Measurements from ENCODE around the gene BICD2.
"Not testable (repeated sequence)": the region's sequence is repeated elsewhere in the genome, so short reads cannot be mapped to it uniquely, and the experiment has no call there.

The BICD2 gene

DNA sequence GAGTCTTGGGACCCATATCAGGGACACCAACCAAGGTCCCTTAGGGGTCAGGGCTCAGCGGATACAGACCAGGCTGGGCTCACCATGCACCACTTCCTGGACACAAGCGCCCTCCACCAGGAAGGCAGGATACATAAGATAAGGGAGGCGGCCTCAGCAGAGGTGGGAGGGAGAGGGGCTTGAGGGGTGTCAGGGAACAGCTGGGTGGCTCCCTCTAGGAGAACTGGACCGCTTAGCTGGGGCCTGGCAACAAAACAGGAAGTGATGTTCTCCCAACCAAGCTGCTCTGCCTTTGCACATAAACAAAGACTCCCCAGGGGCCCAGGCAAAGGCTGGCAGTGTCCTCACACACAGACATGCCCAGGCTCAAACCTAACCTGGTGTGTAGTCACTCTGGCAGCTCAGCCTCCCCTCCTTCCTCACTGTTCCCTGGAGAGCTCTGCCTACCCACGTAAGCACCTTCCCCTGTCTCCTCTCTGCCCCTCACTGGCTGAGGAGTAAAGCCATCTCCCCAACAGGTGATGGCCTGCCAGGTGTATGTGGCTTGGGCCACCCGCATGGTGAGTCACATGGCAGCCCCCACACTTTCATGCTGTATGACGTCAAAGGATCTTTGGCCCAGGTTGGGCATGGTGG lies 5.8 kb upstream of the BICD2 start:
- no peak for DNase-seq (ENCODE audit: low read depth)

DNA sequence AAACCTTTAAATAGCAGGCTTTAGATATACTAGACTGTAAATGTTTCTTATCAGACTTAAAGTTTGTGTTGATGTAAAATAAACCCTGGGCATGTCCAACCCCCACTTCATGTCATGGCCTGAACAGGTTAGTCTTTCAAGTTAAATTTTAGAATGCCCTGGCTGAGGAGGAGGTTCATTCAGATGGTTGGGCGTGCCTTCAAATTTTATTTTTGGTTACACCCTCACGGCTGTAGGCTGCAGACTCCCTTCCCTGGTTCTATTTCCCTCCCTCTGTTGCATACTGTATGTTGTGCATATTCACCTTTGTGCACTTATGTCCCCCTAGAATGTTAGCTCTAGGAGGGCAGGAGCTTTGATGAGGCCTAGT lies 5.3 kb upstream of the BICD2 start:
- DNase-seq (ENCODE audit: low read depth): no peak

DNA sequence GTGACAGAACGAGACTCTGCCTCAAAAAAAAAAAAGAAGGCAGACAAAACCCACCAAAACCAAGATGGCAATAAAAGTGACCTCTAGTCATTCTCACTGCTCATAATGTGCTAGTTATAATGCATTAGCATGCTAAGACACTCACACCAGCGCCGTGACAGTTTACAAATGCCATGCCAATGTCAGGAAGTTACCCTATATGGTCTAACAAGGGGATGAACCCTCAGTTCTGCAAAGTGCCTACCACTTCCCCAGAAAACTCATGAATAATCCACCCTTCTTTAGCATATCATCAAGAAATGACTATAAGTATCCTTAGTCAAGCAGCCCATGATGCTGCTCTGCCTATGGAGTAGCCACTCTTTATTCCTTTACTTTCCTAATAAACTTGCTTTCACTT lies 4.7 kb upstream of the BICD2 start:
- no peak for DNase-seq (ENCODE audit: low read depth)

DNA sequence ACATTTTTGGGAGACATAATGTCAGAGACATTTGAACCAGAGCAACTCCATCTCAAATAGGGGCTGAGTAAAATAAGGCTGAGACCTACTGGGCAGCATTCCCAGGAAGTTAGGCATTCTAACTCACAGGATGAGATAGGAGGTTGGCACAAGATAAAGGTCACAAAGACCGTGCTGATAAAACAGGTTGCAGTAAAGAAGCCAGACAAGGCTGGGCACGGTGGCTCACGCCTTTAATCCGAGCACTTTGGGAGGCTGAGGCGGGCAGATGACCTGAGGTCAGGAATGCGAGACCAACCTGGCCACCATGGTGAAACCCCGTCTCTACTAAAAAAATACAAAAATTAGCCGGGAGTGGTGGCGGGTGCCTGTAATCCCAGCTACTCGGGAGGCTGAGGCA lies 4.2 kb upstream of the BICD2 start:
- not testable (repeated sequence) for DNase-seq (ENCODE audit: low read depth)

DNA sequence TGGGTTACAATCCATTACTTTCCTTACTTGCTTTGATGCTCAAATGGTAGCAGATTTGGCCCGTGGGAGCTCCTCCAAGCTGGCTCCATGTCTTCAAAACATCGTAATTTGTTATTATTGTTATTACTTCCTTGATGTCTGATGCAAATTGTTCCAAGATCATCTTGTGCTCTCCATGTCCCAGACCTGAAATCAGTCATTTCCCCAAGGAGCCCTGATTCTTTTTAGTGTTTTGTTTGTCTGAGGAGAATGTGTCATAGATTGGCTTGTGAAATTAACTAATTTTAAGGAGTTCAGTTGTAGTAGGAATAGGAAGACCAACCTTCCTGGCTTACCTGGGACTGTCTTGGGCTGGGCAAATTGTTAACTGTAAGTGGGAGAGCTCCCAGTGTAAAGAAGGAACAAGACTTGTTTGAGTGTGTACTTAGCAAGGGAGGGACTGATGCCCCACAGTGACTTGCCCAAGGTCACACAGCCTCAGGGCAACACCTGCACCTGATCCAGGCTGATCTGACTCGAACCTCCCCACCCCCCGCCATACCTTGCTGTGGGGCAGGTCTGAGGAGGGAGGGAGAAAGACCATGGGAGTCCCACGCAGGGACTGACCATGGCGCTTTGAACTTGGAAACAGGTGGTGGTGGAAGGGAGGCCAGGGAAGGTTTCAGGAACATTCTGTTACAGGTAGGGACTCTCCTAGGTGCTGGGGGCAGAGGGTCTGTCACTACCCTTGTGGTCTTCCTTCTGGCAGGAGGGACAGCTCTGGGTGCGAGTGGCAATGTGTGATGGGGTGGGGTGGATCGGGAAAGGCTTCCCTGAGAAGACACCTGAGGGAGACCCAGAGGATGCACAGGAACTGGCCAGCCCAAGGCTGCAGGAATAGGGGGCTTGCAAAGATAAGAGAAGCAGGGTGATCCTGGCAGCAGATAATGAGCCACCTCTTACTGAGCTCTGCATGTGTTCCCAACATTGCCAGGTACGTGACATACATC lies 2.7 kb upstream of the BICD2 start:
- no peak for DNase-seq (ENCODE audit: low read depth)

DNA sequence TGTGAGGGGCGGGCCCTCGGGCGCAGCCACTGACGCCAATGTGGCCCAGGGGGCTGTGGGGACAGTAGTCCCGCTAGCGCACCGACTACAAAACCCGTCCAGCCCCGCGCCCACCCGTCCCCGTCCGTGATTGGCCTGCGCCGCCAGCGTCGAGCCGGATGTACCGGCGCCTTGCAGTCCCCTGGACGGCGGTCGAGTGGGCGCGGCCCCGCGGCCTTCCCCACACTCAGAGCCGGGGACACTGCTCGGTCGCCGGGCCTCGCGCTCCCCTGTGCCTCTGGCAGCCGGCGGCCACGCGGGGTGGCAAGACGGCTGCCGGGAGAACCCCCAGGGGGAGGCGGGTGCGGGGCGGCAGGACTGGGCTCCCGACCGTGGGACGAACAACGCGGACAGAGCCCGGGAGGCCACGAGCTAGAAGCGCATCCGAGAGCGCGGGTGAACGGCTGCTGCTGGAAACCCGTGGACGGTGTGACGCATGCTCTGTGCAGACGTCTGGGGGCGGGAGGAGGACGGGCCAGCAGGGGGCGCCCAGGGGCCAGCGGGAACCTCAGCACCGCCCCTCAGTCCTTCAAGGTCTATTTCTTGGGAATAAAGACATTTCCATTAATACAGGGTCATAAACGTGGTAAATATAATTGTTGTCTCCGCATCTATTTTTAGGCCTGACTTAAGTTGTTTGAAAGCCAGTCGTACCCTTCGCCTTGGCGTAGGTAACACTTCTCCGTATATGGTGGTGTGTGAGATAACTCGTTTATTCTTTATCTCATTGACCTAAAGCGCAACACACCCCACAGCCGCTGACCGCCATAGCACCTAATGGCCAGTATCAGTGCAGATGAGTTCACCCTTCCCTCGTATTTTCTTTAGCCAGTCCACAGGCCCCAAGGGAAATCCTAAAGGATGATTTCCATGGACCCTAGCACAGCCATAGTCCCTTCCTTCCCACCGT lies 629 bp upstream of the BICD2 start:
- peak; percentile 96 for DNase-seq (ENCODE audit: low read depth)

DNA sequence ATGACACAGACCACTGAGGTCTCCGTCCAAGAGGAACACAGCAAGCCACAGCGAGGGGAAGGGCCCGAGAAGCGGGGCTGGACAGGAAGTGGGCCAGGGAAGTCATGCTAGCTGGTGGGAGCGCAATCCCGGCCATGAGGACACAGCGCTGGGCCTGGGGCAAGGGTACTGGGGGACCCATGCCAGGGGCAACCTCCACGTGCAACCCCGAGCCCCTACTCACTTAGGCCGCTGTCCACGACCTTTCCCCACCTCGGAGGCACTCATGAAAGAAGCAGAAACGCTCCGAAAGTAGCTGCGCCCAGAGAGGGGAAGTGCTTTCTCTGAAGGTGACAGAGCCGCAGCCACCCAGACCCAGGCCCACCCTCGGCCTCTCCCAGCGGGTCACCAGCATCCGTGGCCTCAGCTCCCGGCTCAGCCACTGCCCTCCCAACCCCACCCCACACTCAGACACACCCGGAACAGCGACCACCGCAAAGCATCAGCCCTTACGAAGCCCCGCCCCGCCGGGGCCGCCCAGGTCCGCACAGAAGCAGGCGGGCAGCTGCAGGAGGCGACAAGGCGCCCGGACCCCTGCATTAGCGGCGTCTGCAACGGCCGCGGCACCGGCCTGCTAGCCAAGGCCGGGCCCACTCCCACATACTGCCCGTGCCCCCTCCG lies 782 bp downstream of the BICD2 start:
- DNase-seq (ENCODE audit: low read depth): peak; percentile 14

DNA sequence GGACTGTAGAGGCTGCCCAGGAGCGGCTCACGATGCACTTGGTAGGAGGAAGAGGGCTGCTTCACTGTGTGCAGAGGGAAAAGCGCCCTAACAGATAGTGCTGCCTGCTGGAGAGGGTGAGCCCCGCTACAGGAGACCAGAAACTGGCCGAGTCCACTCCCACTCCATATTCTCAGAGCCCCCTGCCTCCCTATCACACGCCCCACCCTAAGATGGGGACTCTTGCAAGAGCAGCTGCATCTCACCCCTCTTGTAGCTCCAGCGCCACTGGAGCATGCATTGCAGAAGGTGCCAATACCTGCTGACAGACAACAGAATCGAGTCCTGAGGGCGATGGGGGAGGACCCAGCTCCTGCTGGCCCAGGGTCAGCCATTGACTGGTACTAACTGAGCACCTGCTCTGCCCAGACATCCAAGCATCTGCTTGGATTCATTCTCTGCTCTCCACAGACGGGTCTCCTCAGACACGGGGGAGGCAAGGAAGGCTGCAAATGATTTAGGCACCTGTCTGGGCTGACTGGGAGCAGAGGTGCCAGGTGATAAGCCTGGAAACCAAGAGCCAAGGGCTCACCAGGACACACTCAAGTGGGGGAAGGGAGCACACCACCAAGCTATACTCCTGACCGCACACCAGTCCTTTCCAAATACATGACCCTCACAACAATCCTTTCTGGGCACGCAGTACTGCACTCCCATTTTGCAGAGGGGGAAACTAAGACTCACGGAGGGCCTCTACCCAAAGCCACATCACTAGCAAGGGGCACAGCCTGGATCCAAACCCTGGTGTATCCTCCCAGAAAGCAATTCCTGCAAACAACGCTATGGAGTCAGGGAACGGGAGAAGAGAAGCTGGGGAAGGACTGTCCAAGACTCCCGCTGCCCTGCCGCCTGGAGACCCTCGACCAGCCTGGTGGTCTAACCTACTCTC lies 1.6 kb downstream of the BICD2 start:
- no peak for DNase-seq (ENCODE audit: low read depth)

DNA sequence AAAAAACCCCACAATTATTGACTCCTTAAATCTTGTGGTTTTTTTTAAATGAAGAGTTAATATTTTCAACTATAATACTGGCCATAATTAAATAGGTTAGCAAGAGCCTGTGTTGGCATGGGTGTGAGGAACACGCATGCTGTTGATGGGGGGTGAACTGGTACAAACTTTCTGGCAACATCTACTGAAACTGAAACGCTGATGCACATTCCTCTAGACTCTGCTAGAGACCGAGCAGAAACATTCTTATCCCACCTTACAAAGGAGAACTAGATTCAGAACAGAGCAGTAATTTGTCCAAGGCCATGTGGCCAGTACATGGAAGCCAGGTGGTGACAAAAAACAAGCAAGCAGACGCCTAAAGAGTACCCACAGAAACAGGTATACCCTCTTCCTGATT lies 2.4 kb downstream of the BICD2 start:
- DNase-seq (ENCODE audit: low read depth): no peak

DNA sequence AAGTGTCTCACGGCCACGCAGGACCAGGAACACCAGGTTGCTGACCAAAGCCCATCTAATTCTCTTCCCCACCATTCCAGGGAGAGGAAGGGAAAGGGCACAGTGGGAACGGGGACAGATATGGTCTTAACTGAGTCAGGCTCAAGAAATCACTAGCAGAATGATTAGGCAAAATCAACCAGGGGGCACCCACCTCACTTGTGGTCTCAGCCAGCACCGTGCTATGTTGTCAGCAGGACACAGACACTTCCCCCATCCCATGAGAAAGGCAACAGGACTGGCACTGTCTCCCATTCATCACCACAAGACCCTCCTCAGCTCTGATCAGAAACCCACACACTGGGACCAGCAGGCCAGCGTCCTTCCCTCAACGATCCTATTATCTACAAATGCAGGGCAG lies 2.9 kb downstream of the BICD2 start:
- no peak for DNase-seq (ENCODE audit: low read depth)

DNA sequence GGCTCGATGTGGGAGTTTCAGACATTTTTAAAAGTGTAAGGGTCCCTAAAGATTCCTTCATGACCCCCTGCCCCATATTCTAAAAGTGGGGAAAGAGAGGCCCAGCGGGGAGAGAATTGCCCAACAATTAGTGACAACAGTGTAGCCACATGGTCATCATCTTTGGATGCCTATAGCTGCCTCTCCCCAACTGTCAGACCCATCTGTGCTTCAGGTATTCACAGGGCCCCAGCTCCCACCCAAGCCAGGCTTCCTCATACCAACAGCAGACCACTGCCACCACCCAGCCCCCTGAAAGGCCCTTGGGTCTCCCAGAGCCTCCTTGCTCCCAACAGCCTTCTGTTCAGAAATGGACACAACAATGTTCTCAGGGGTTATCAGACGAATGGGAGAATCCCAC lies 4.1 kb downstream of the BICD2 start:
- DNase-seq (ENCODE audit: low read depth): no peak

DNA sequence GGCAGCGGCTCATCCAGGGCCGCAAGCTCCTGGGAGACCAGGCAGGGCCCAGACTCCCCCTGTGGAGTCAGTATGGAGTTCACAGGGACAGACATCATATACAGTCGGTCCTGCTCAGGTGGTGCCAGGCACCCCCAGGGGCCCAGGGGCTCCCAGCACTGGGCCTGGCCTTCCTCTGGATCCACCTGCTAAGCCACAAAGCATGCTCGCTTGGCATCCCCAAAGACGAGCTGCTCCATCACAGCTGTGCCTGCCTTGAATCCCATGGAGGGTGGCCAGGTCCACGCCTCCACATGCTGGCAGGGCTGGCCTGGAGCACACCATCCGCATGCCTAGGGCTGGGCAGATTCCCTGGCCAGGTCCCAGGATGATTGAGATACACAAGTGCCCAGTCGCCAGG lies 4.6 kb downstream of the BICD2 start:
- no peak for DNase-seq (ENCODE audit: low read depth)

DNA sequence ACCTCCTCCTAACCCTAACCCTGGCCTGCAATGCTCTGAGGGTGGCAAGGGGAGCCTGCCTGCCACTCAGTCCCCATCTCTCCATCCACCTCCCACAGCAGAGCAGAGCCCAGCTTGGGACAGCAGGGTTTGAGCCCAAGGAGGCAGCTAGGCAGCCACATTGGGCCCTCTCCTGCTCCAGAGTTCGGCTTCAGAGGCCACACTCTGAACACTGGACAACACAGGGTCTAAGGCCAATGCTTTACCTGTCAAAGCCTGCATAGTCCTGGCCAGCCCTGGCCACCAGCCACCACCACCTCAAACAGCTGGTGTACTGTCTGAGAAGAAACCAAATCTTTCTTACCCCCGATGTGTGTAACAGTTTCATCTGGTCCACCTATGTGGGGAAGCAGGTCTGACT lies 5.2 kb downstream of the BICD2 start:
- no peak for DNase-seq (ENCODE audit: low read depth)

DNA sequence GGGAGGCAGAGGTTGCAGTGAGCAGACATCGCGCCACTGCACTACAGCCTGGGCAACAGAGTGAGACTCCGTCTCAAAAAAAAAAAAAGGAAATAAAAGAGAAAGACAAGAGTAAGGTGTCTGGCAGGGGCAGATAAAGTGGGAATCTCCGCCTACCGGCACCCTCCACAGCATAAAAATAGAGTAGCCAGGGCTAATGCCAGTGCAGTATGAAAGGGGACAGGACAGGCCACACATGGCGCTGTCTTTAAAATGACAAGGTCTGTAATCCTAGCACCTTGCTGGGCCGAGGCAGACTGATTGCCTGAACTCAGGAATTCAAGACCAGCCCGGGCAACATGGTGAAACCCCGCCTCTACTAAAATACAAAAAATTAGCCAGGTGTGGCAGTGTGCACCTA lies 7.8 kb downstream of the BICD2 start:
- no peak for DNase-seq (ENCODE audit: low read depth)

DNA sequence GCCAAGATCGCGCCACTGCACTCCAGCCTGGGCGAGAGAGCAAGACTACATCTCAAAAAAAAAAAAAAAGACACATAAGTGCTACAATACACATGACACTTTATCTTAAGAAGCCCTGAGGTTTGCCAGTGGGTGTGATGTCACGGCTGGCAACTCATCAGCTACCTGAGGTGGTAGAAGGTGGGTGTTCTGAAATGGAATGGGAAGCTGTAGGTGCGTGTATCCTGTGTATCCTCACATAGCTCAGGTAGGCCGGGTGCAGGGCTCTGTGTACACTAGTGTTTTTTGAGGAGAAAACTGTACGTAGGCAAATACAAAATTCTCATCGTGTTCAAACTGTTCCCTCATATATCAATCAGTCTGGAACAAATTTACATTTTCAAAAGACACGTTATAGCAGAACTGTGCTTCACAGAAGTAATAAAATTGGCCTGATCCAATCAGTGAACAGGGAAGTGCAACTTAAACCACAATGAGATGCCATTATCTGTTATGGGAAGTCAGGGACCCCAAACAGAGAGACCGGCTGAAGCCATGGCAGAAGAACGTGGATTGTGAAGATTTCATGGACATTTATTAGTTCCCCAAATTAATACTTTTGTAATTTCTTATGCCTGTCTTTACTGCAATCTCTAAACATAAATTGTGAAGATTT lies 10.4 kb downstream of the BICD2 start:
- no peak for DNase-seq (ENCODE audit: low read depth)

DNA sequence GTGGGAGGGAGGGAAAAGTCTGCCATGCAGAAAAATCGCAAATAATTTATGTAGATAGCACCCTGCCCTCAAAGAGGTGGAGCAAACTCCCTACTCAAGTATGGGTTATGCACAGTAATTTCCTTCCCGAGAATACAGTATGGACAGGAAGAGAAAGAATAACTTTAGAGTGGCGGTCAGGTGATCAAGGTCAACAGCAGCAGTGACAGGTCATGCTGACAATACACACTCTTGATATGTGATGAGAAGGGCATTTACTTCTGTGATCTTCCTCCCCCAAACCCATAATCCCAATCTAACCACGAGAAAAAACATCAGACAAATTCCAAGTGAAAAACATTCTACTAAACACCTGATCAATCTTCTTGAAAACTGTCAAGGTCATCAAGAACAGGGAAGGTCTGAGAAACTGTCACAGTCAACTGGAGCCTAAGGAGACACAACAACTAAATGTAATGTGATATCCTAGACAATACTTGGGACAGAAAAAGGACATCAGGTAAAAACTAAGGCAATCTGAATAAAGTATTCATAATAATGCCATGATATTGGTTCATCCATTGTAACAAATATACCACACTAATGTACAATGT lies 11.7 kb downstream of the BICD2 start:
- DNase-seq (ENCODE audit: low read depth): no peak

DNA sequence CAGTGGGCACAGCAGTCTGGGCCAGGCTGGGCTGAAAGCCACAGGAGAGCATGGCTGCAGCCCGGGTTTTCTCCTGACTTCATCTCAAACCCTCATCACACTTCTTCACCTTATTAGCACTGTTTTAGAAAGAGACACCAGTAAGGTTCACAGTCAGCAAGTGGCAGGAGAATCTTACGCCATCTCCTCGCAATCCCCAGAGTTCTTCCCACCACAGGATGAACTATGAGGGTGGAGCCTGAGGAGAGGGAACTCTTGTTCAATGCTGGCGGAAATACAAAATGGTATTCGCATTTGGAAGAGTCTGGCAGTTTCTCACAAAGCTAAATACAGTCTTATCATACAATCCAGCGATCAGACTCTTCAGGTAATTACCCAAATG lies 14.7 kb downstream of the BICD2 start:
- DNase-seq (ENCODE audit: low read depth): no peak

DNA sequence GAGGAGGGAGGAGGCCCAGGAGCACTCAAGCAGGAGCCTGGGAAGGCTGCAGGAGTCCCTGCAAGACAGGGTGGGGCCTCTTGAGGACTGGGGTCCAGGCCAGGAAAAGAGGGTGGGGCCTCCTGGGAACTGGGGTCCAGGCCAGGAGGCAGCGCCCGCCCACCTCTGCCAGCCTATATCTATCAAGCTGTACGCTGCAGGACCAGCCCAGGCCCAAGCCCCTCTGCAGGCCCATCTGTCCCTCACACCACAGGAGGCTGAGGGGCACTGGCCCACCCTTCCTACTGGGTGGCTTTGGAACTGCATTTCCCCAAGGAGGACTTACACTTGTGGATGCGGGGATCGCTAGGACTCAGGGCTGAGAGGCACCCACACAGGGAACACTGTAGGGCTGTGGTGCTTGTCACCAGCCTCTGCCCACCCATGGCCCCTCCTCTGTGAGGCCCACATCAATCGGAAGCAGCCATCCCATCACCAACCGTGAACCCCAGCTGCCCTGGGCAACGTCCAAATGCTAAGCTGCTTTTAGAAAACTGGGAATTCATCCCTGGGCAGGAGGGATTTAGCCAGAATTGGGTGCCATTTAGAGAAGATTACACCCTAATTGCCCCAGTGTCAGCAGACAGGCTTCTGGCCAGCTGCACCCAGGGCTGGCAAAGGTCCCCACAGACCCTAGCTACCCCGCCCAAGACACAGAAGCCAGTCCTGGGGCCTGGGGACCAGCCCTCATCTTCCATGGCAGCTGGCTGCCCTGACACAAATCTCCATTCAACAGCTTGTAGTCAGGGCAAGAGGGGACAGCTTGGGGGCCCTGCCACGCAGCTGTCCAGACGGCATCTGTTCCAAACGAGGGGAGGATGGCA lies 15.3 kb downstream of the BICD2 start:
- DNase-seq (ENCODE audit: low read depth): no peak

DNA sequence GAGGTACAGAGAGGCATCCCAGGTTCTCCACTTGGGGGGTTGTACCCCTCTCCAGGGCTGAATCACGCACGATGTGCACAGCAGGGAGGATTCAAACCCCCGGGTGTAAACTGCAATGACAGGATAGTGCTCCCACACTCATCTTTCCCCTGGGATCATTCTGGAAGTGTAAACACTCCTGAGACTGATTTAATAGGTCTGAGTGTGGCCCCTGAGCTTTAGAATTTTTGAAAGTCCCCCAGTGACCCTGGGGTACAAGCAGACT lies 16.5 kb downstream of the BICD2 start:
- DNase-seq (ENCODE audit: low read depth): no peak

Data from activated T-helper 9 cell treated with anti-CD3 and anti-CD28 coated beads, Interleukin-2, amount 50 U/mL, for 16 hours (primary cell).